ENCODE results near the gene ETV3. TPM values are rescaled to one million over a fixed set of nuclear protein-coding genes. Genes with fewer than 3 reads are reported as not detected.

ETV3 gene
- total RNA-seq, 1 experiment from 2014 or later: 11.4 TPM

- no peak for DNase-seq (ENCODE audit: low read depth)
Measured at GRCh38 chr1:157161901-157162300, 23.7 kb upstream of the ETV3 start.

- no peak for DNase-seq (ENCODE audit: low read depth)
Measured at GRCh38 chr1:157158967-157159366, 20.8 kb upstream of the ETV3 start.

- peak; percentile 56 for DNase-seq (ENCODE audit: low read depth)
Measured at GRCh38 chr1:157157501-157158190, 19.5 kb upstream of the ETV3 start.

- peak; percentile 56 for DNase-seq (ENCODE audit: low read depth)
Measured at GRCh38 chr1:157156058-157156541, 17.9 kb upstream of the ETV3 start.

- no peak for DNase-seq (ENCODE audit: low read depth)
Measured at GRCh38 chr1:157155658-157156057, 17.5 kb upstream of the ETV3 start.

GRCh38 chr1:157154940-157155514, 16.8 kb upstream of the ETV3 start:
- DNase-seq (ENCODE audit: low read depth): no peak

GRCh38 chr1:157154291-157154690, 16.1 kb upstream of the ETV3 start:
- DNase-seq (ENCODE audit: low read depth): no peak

- DNase-seq (ENCODE audit: low read depth): no peak
Measured at GRCh38 chr1:157153746-157154145, 15.6 kb upstream of the ETV3 start.

GRCh38 chr1:157152510-157152909, 14.3 kb upstream of the ETV3 start:
- DNase-seq (ENCODE audit: low read depth): no peak

- no peak for DNase-seq (ENCODE audit: low read depth)
Measured at GRCh38 chr1:157151506-157151905, 13.3 kb upstream of the ETV3 start.

- DNase-seq (ENCODE audit: low read depth): no peak
Measured at GRCh38 chr1:157151073-157151472, 12.9 kb upstream of the ETV3 start.

- DNase-seq (ENCODE audit: low read depth): no peak
Measured at GRCh38 chr1:157150631-157151030, 12.4 kb upstream of the ETV3 start.

- peak; percentile 48 for DNase-seq (ENCODE audit: low read depth)
Measured at GRCh38 chr1:157147906-157148700, 9.9 kb upstream of the ETV3 start.

GRCh38 chr1:157147037-157147436, 8.8 kb upstream of the ETV3 start:
- DNase-seq (ENCODE audit: low read depth): no peak

GRCh38 chr1:157146244-157146643, 8.0 kb upstream of the ETV3 start:
- no peak for DNase-seq (ENCODE audit: low read depth)

- peak; percentile 39 for DNase-seq (ENCODE audit: low read depth)
Measured at GRCh38 chr1:157145076-157145475, 6.9 kb upstream of the ETV3 start.

GRCh38 chr1:157144509-157144908, 6.3 kb upstream of the ETV3 start:
- no peak for DNase-seq (ENCODE audit: low read depth)

GRCh38 chr1:157142765-157143423, 4.7 kb upstream of the ETV3 start:
- peak; percentile 18 for DNase-seq (ENCODE audit: low read depth)

GRCh38 chr1:157142201-157142600, 4.0 kb upstream of the ETV3 start:
- DNase-seq (ENCODE audit: low read depth): no peak

GRCh38 chr1:157141212-157141855, 3.1 kb upstream of the ETV3 start:
- DNase-seq (ENCODE audit: low read depth): no peak

- DNase-seq (ENCODE audit: low read depth): no peak
Measured at GRCh38 chr1:157140063-157140588, 1.9 kb upstream of the ETV3 start.
